ENCODE results near the gene NLN.

DNA sequence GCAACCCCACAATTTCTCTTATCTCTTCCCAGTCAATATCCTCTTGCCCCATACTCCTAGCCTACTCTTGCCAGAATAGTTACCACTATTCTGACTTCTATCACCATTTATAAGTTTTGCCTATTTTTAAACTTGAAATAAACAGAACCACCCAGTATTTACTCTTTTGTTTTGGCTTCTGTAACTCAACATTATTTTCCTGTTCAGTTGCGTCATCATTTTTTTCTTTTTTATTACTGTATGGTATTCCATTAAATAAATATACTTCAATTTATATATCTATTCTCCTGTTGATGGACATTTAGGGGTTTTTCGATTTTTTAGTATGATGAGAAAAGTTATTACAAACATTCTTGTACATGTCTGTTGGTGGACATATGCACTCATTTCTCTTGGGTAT, 141.7 kb downstream of the NLN start:
- TF ChIP-seq ZNF224 (CRISPR knock-in tag; IDR thresholded peaks at IDR 0.05) (no peak), RAD21 (CRISPR knock-in tag; conservative IDR thresholded peaks at IDR 0.05 in 1 of 2, IDR thresholded peaks at IDR 0.05 in 1 of 2) (no peak), NFIC (IDR thresholded peaks at IDR 0.05) (no peak), ZNF780A (CRISPR knock-in tag; IDR thresholded peaks at IDR 0.05) (no peak)
